ENCODE measurements around the gene CEP170B. TPM values are rescaled to one million over a fixed set of nuclear protein-coding genes. Genes with fewer than 3 reads are reported as not detected.
A peak's percentile ranks its signal among the peaks of the same experiment; 100 is the strongest.

CEP170B gene
- total and polyA plus RNA-seq, 3 donors from 2014 or later, result 33.9 to 79.7 (median 73.9) TPM

DNA sequence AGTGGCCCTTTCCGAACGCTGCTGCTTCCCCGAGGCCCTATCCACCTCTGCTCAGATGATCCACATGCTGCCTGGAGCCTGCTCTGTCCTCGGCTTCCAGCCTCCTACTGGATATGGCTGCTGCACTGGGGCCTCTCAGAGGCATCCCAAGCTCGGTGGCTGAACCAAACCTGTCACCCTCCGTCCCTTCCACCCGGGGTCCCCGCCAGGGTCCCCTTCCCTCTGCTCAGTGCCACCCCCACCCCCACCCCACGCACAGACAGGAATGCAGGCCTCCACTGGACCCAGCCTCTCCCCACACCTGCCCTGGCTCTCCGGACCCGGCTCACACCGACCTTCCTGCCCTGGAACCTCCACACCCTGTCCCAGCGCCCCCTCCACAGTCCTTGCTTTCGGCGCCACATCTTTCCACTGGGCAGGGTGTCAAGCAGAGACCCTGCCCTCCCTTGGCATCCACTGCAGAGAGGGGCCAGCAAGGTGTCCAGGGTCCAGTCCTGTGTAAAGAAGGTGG is 6.1 kb downstream of the CEP170B start:
- H3K4me3 ChIP-seq, result no peak overlapping the region
- H3K36me3 ChIP-seq (ENCODE audit: low read depth, missing control alignments), result no peaks in the 10 kb centered on the region
- DNase-seq, result no peak
- H3K4me1 ChIP-seq, result peaks cover 35% of the 10 kb centered on the region
- TF ChIP-seq CTCF (IDR thresholded peaks at IDR 0.05) (no peak), POLR2A (IDR thresholded peaks at IDR 0.05) (no peak)
- H3K27me3 ChIP-seq, result no peaks in the 10 kb centered on the region
- no peak overlapping the region for H3K27ac ChIP-seq
- WGBS, 2 donors, result 75 to 80% methylated on average over 11 to 15 of the region's 15 CpGs
- intact Hi-C loops (cut with DNase I; ENCODE audit: low total_unique reads), result no loop called here
- no peaks in the 10 kb centered on the region for H3K9me3 ChIP-seq

GRCh38 chr14:104871656-104872468 is 6.8 kb downstream of the CEP170B start:
- peak; percentile 48 for DNase-seq
- H3K27me3 ChIP-seq, result no peaks in the 10 kb centered on the region
- peaks cover 29% of the 10 kb centered on the region for H3K4me1 ChIP-seq
- no peaks in the 10 kb centered on the region for H3K36me3 ChIP-seq (ENCODE audit: low read depth, missing control alignments)
- no peak overlapping the region for H3K4me3 ChIP-seq
- TF ChIP-seq POLR2A (IDR thresholded peaks at IDR 0.05) (no peak), CTCF (IDR thresholded peaks at IDR 0.05) (no peak)
- no peak overlapping the region for H3K27ac ChIP-seq
- intact Hi-C loops (cut with DNase I; ENCODE audit: low total_unique reads), result no loop called here
- no peaks in the 10 kb centered on the region for H3K9me3 ChIP-seq
- WGBS, 2 donors, result 72 to 79% methylated on average over 26 to 46 of the region's 47 CpGs

DNA sequence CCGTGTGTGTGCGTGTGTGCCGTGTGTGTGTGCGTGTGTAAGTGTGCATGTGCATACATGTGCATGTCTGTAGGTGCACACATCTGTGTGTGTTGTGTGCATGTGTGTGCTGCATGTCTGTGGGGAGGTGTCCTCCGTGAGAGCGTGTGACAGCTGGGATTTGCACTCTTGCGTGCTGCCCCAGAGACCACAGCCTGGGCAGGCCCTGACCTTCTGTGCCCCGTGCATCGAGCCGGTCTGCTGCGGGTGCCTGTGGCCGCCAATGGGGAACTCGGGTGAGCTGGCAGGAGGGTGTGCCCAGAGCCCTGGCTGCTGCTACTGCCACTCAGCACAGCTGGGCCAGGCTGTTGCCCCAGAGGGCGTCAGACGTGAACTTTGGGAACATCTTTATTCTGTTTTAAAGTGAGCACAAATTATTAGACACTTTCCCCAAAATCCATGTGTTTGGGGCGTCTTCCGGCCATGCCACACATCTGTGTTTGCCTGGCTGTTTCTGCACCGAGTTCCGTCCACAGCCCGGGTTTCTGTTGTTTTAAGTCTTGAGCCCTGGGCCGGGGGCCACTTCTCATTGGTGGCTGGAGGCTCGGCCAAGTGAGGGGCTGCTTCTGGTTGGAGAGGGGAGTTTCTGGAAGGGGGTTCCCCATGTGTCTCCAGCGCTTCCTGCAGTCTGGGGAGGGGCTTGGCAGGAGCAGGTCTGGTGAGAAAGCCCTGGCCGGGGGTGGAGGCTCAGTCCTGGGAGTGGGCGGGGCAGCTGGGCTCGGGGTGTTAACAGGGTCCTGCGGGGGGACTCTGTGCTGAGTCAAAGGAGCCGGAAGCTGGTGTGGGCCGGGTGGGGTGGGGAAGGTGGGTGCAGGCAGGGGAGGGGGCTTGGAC is 7.6 kb downstream of the CEP170B start:
- no peak for TF ChIP-seq POLR2A (IDR thresholded peaks at IDR 0.05)
- TF ChIP-seq CTCF (IDR thresholded peaks at IDR 0.05), result no peak
- 36 to 43% methylated on average over 8 to 29 of the region's 29 CpGs for WGBS, 2 donors
- no peaks in the 10 kb centered on the region for H3K9me3 ChIP-seq
- intact Hi-C loops (cut with DNase I; ENCODE audit: low total_unique reads), result no loop called here
- H3K36me3 ChIP-seq (ENCODE audit: low read depth, missing control alignments), result no peaks in the 10 kb centered on the region
- H3K27ac ChIP-seq, result peak overlapping the region in 1 of 2 donors; percentile 10
- DNase-seq, result peak; percentile 64
- H3K4me1 ChIP-seq, result peaks cover 25% of the 10 kb centered on the region
- no peaks in the 10 kb centered on the region for H3K27me3 ChIP-seq
- H3K4me3 ChIP-seq, result no peak overlapping the region

DNA sequence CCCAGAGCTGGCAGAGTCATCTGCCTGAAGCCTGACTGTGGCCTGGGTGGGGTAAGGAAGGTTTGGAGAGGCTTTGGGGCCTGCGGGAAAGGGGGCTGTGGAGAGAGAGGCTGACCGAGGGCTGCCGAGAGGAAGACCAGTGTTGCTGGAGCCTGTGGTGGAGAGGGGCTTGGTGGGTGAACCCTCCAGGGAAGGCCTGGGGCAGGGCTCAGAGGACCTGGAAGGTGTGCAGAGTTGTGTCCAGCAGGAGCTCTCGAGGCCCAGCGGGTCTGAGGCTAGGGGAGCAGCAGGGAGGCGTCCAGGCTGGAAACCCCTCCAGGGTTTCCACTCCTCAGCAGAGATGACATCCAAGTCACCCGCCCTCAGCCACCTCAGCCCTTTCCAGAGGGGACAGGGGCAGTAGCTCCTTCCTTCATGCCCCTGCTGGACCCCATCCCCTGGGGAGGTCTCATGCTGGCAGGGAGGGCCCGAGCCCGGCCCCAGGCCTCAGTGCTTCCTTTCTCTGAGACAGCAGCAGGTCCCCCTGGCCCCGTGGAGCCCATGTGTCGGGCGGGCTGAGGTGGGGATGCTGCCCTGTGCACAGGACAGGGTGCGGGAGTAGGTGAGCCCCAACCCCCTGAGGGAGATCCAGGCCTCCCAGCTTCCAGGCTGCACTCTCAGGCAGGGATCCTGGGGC is 8.4 kb downstream of the CEP170B start:
- Histone ChIP-seq H3K4me3 (no peak overlapping the region), H3K27me3 (no peaks in the 10 kb centered on the region), H3K36me3 (ENCODE audit: low read depth, missing control alignments) (no peaks in the 10 kb centered on the region), H3K9me3 (no peaks in the 10 kb centered on the region), H3K27ac (peak overlapping the region; percentile 10 to 13), H3K4me1 (peaks cover 25% of the 10 kb centered on the region)
- intact Hi-C loops (cut with DNase I; ENCODE audit: low total_unique reads), result no loop called here
- DNase-seq, result no peak
- TF ChIP-seq POLR2A (IDR thresholded peaks at IDR 0.05) (no peak), CTCF (IDR thresholded peaks at IDR 0.05) (no peak)
- WGBS, 2 donors, result 73 to 84% methylated on average over 6 to 12 of the region's 13 CpGs

All from testis (tissue), 3 donors.